ENCODE results near the gene KCNIP1.

KCNIP1 gene

GRCh38 chr5:170489199-170489598 lies 14.6 kb upstream of the KCNIP1 start:
- Mint-ChIP-seq H3K4me3 (no peak overlapping the region), H3K27me3 (peaks cover 14% of the 10 kb centered on the region), H3K36me3 (ENCODE audit: low read depth) (no peaks in the 10 kb centered on the region), H3K9me3 (no peaks in the 10 kb centered on the region), H3K4me1 (ENCODE audit: low read depth) (peaks cover 66% of the 10 kb centered on the region), H3K27ac (no peak overlapping the region)
- intact Hi-C loops (cut with micrococcal nuclease): no loop called here

- intact Hi-C loops (cut with micrococcal nuclease): no loop called here
- no peaks in the 10 kb centered on the region for H3K36me3 Mint-ChIP-seq (ENCODE audit: low read depth)
- H3K27me3 Mint-ChIP-seq: peaks cover 14% of the 10 kb centered on the region
Measured at GRCh38 chr5:170490381-170490780, 13.4 kb upstream of the KCNIP1 start.

DNA sequence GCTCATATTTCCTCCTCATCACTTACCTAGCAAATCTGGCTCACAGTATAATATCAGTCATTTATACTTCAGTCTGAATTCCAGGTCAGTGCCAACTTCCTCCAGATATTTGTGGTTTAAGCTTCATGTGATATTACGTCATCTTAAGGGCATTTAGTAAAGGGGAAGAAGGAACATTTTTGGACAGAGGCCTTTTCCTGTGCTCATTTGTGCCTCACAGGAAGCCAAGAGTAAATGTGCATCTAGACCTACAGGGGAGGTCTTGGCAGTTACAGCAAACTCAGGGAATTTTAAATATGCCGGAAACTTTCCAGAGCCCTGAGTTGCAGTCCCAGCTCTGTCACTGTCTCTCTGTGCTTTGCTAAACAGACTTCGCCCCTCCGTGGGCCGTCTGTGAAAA lies 12.3 kb upstream of the KCNIP1 start:
- peaks cover 68% of the 10 kb centered on the region for H3K4me1 Mint-ChIP-seq (ENCODE audit: low read depth)
- intact Hi-C loops (cut with micrococcal nuclease): no loop called here
- H3K9me3 Mint-ChIP-seq: no peaks in the 10 kb centered on the region
- no peak overlapping the region for H3K4me3 Mint-ChIP-seq
- no peaks in the 10 kb centered on the region for H3K36me3 Mint-ChIP-seq (ENCODE audit: low read depth)
- H3K27ac Mint-ChIP-seq: peak overlapping the region; percentile 57
- peaks cover 24% of the 10 kb centered on the region for H3K27me3 Mint-ChIP-seq

More at GRCh38 chr5:170490381-170490780, 13.4 kb upstream of the KCNIP1 start:
- H3K9me3 Mint-ChIP-seq: no peaks in the 10 kb centered on the region
- H3K4me1 Mint-ChIP-seq (ENCODE audit: low read depth): peaks cover 66% of the 10 kb centered on the region
- peak overlapping the region; percentile 0 for H3K27ac Mint-ChIP-seq
- no peak overlapping the region for H3K4me3 Mint-ChIP-seq

DNA sequence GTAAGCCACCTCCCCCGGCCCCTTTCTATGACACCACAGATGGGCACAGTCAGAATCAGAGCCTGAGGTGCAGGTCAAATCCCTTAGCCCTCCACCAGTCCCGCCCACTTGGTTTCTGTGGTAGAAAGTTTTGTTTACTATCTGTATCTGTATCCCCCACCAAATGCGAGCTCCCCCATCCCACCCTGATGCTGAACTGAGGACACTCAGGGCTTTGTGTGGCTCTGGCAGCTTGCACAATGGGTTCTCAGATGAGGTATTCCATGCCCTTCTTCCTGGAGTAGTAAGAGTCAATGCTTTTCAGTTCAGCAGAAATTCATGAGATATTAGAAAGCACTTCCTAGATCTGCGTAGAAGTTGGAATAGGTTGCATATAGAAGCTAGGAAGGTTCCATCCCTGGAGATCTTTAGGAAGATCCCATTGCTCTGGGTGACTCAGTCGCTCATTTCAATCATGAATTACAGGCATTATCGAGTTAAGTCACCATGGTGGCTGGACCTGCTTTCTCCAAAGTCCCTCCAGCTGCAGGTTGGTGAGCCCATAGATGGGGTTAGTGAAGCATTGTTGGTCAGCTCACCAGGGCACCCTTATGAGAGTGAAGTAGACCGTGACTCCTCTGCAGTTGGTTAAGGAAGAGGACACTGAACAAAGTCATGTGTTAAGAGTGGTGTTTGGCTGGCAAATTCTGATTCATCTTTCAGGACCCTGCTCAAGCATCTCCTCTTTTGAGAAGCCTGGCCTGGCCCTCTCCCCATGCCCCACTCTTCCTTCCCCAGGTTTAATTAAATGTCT lies 10.6 kb upstream of the KCNIP1 start:
- Mint-ChIP-seq H3K4me3 (no peak overlapping the region), H3K36me3 (ENCODE audit: low read depth) (no peaks in the 10 kb centered on the region), H3K4me1 (ENCODE audit: low read depth) (peaks cover 73% of the 10 kb centered on the region), H3K9me3 (no peaks in the 10 kb centered on the region), H3K27ac (no peak overlapping the region), H3K27me3 (peaks cover 33% of the 10 kb centered on the region)
- intact Hi-C loops (cut with micrococcal nuclease): no loop called here

GRCh38 chr5:170494041-170494440 lies 9.8 kb upstream of the KCNIP1 start:
- Mint-ChIP-seq H3K27me3 (peaks cover 26% of the 10 kb centered on the region), H3K9me3 (no peaks in the 10 kb centered on the region), H3K4me1 (ENCODE audit: low read depth) (peaks cover 65% of the 10 kb centered on the region), H3K4me3 (no peak overlapping the region), H3K27ac (no peak overlapping the region), H3K36me3 (ENCODE audit: low read depth) (no peaks in the 10 kb centered on the region)
- intact Hi-C loops (cut with micrococcal nuclease): no loop called here

- H3K9me3 Mint-ChIP-seq: no peaks in the 10 kb centered on the region
- H3K27ac Mint-ChIP-seq: no peak overlapping the region
- H3K36me3 Mint-ChIP-seq (ENCODE audit: low read depth): no peaks in the 10 kb centered on the region
- intact Hi-C loops (cut with micrococcal nuclease): no loop called here
- peaks cover 30% of the 10 kb centered on the region for H3K27me3 Mint-ChIP-seq
- no peak overlapping the region for H3K4me3 Mint-ChIP-seq
- H3K4me1 Mint-ChIP-seq (ENCODE audit: low read depth): peaks cover 57% of the 10 kb centered on the region
Measured at GRCh38 chr5:170495825-170496661, 7.8 kb upstream of the KCNIP1 start.

- Mint-ChIP-seq H3K4me3 (no peak overlapping the region), H3K27ac (no peak overlapping the region), H3K4me1 (ENCODE audit: low read depth) (peaks cover 52% of the 10 kb centered on the region), H3K36me3 (ENCODE audit: low read depth) (no peaks in the 10 kb centered on the region), H3K9me3 (no peaks in the 10 kb centered on the region), H3K27me3 (peaks cover 31% of the 10 kb centered on the region)
- intact Hi-C loops (cut with micrococcal nuclease): no loop called here
Measured at GRCh38 chr5:170496662-170497028, 7.2 kb upstream of the KCNIP1 start.

DNA sequence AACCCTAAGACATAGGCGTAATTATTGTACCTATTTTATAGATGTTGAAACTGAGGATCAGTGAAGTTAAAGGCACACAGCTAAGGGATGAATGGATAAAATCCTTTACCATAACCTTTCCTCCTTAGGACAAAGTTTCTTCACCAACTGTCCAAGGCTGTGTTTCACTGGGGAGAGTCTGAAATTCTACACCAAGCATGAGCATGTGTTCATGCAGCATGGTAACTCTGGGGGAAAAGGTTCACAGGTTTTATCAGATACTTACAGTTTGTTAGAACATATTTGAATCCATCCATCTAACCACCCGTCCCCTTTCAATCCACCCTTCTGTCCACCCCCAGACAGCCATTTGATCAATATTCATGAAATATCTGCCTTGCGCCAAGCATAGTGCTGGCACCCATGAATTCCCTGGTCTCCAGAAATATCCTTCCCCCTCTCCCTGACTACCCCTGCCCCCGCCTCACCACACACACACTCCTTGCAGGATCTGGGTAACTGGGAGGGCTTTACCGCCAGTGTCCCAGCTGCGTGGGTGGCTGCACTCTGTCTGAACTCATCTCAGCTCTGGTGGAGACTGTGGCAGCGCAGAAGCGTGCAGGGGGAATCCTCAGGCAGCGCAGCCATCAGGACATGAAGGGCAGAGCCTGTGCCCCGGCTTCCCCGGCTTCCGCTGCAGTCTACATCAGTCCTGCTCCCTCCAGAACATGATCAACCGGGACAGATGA lies 6.3 kb upstream of the KCNIP1 start:
- Mint-ChIP-seq H3K4me1 (ENCODE audit: low read depth) (peaks cover 53% of the 10 kb centered on the region), H3K36me3 (ENCODE audit: low read depth) (no peaks in the 10 kb centered on the region), H3K4me3 (no peak overlapping the region), H3K27me3 (peaks cover 38% of the 10 kb centered on the region), H3K27ac (peak overlapping the region; percentile 35), H3K9me3 (no peaks in the 10 kb centered on the region)
- intact Hi-C loops (cut with micrococcal nuclease): no loop called here

DNA sequence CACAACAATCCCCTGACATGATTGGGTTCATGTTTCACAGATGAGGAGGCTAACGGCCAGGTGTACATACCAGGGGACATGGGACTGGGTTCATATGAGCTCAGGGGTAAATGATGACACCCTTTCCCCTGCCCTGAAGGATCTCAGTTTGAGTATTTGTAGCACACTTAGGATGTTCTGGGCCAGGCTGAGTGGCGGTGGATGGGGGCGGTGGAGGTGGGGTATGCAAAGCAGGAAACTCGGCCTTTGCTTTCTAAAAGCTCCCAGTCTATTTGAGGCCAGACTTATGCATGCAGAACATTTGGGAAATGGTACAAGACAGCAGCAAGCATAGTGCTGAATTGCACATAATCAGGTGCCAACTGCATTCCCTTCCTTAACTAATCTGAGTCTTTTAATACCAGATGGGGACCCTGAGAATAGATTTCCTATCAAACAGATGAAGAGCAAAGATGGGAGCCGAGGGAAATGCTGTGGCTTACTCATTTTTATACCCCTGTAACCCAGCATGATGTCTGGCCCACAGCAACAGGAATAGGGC lies 4.9 kb upstream of the KCNIP1 start:
- peaks cover 48% of the 10 kb centered on the region for H3K27me3 Mint-ChIP-seq
- H3K9me3 Mint-ChIP-seq: no peaks in the 10 kb centered on the region
- intact Hi-C loops (cut with micrococcal nuclease): no loop called here
- no peak overlapping the region for H3K4me3 Mint-ChIP-seq
- no peak overlapping the region for H3K27ac Mint-ChIP-seq
- peaks cover 49% of the 10 kb centered on the region for H3K4me1 Mint-ChIP-seq (ENCODE audit: low read depth)
- H3K36me3 Mint-ChIP-seq (ENCODE audit: low read depth): no peaks in the 10 kb centered on the region

DNA sequence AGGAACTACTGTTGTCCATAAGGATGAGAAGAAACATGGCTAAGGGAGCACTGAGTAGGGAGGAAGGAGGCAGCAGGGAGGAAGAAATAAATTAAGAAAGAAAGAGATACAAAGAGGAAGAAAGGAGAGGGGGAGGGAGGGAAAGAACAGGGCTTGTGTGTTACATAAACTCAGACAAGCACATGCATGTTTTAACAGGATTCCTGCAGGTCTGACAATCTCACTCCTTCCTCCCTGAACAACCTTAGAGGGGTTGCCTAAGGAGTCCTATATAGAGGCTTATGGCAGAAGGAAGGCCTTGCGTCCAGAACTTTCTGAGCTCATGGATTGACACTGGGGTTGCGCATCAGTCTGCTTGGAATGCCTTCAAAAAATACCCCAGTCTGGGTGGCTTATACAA lies 4.2 kb upstream of the KCNIP1 start:
- Mint-ChIP-seq H3K27me3 (peaks cover 51% of the 10 kb centered on the region), H3K4me3 (no peak overlapping the region), H3K36me3 (ENCODE audit: low read depth) (no peaks in the 10 kb centered on the region), H3K9me3 (no peaks in the 10 kb centered on the region), H3K27ac (no peak overlapping the region), H3K4me1 (ENCODE audit: low read depth) (peaks cover 44% of the 10 kb centered on the region)
- intact Hi-C loops (cut with micrococcal nuclease): no loop called here

DNA sequence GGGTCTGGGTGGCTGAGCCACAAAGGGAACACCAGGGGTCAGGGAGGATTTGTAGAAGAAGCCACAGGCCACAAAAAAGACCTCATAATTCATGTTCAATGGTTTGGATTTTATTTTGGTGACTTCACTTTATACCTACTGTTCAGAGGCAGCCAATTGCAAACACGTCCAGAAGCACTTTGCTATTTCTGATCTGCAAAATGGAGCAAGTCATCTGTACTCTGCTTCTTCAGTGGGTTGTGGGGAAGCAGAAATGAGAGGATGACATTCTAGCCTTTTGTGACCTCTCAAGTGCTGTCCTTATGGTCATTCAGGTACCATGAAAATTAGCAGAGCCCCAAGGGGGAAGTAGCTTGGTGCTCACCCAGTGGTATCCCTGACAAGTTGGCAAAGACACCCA lies 2.5 kb upstream of the KCNIP1 start:
- H3K27ac Mint-ChIP-seq: no peak overlapping the region
- no peak overlapping the region for H3K4me3 Mint-ChIP-seq
- H3K36me3 Mint-ChIP-seq (ENCODE audit: low read depth): no peaks in the 10 kb centered on the region
- intact Hi-C loops (cut with micrococcal nuclease): no loop called here
- H3K4me1 Mint-ChIP-seq (ENCODE audit: low read depth): peaks cover 26% of the 10 kb centered on the region
- H3K27me3 Mint-ChIP-seq: peaks cover 56% of the 10 kb centered on the region
- H3K9me3 Mint-ChIP-seq: no peaks in the 10 kb centered on the region

DNA sequence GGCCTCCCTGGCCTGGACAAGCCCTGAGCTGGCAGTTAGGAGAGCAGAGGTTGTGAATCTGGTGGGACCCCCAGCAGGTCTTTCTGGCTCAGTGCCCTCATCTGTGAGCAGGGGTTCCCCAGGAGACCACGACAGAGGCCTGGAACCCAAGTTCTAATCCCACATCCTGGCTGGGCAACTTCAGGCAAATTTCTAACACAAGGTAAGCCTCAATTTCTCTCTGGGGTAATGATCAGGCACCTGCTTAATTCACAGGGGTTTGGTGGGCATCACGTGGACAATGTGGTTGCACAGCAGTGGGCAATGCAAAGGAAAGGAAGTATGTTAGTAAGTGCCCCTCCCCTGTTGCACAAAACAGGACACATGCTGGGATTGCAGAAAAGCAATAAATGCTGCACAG lies 1.9 kb upstream of the KCNIP1 start:
- intact Hi-C loops (cut with micrococcal nuclease): no loop called here

GRCh38 chr5:170504616-170505266 lies 921 bp downstream of the KCNIP1 start:
- H3K27ac Mint-ChIP-seq: no peak overlapping the region
- H3K9me3 Mint-ChIP-seq: no peaks in the 10 kb centered on the region
- intact Hi-C loops (cut with micrococcal nuclease): no loop called here
- peaks cover 56% of the 10 kb centered on the region for H3K27me3 Mint-ChIP-seq
- no peak overlapping the region for H3K4me3 Mint-ChIP-seq
- H3K36me3 Mint-ChIP-seq (ENCODE audit: low read depth): no peaks in the 10 kb centered on the region
- peaks cover 9% of the 10 kb centered on the region for H3K4me1 Mint-ChIP-seq (ENCODE audit: low read depth)

More for the DNA sequence above, 1.9 kb upstream of the KCNIP1 start:
- Mint-ChIP-seq H3K27me3 (peaks cover 51% of the 10 kb centered on the region), H3K27ac (no peak overlapping the region), H3K4me1 (ENCODE audit: low read depth) (peaks cover 21% of the 10 kb centered on the region), H3K36me3 (ENCODE audit: low read depth) (no peaks in the 10 kb centered on the region), H3K4me3 (no peak overlapping the region), H3K9me3 (no peaks in the 10 kb centered on the region)

Measured in dendritic cell treated with granulocyte-macrophage colony-stimulating factor and Interleukin-4, amounts not matched to agents 40 ng/mL and 50 ng/mL, for 4 days (primary cell).